ENCODE results near the gene LGI1.
"Not testable (repeated sequence)": the region's sequence is repeated elsewhere in the genome, so short reads cannot be mapped to it uniquely, and the experiment has no call there.

The LGI1 gene

GRCh38 chr10:93807371-93807770 is 49.6 kb downstream of the LGI1 start:
- DNase-seq = no peak

- no peak for DNase-seq
Observed at GRCh38 chr10:93812659-93813338, 55.1 kb downstream of the LGI1 start.

- DNase-seq = peak; percentile 5 to 29
Observed at GRCh38 chr10:93813507-93814465, 56.0 kb downstream of the LGI1 start.

GRCh38 chr10:93815304-93816096 is 57.8 kb downstream of the LGI1 start:
- peak; percentile 4 to 45 for DNase-seq

GRCh38 chr10:93816123-93816747 is 58.5 kb downstream of the LGI1 start:
- DNase-seq = peak; percentile 29 to 70

GRCh38 chr10:93818086-93818485 is 60.4 kb downstream of the LGI1 start:
- no peak for DNase-seq

GRCh38 chr10:93819520-93819919 is 61.8 kb downstream of the LGI1 start:
- no peak for DNase-seq

- DNase-seq = no peak
Observed at GRCh38 chr10:93820434-93820833, 62.7 kb downstream of the LGI1 start.

GRCh38 chr10:93821051-93821772 is 63.5 kb downstream of the LGI1 start:
- DNase-seq = peak in 1 of 2 donors; percentile 4

GRCh38 chr10:93826355-93826754 is 68.6 kb downstream of the LGI1 start:
- no peak for DNase-seq

- no peak for DNase-seq
Observed at GRCh38 chr10:93827056-93827804, 69.5 kb downstream of the LGI1 start.

- not testable (repeated sequence) for DNase-seq
Observed at GRCh38 chr10:93831065-93831464, 73.3 kb downstream of the LGI1 start.

- no peak for DNase-seq
Observed at GRCh38 chr10:93835770-93836169, 78.0 kb downstream of the LGI1 start.

GRCh38 chr10:93837822-93838221 is 80.1 kb downstream of the LGI1 start:
- no peak for DNase-seq

- DNase-seq = no peak
Observed at GRCh38 chr10:93838278-93838677, 80.5 kb downstream of the LGI1 start.

GRCh38 chr10:93841961-93842360 is 84.2 kb downstream of the LGI1 start:
- no peak for DNase-seq

- DNase-seq = no peak
Observed at GRCh38 chr10:93844979-93845626, 87.4 kb downstream of the LGI1 start.
